Loucy (cell line): Measurements from ENCODE around the gene ZNF195.
"Not testable (repeated sequence)": the region's sequence is repeated elsewhere in the genome, so short reads cannot be mapped to it uniquely, and the experiment has no call there.

Experiments
- CTCF ChIP-seq: fragments of 200-600 bp; sonication (generic); conservative IDR thresholded peaks from 2 replicates; pipeline ENCODE4 v1.5.1; 2014; ENCODE audit warnings: mild to moderate bottlenecking, antibody characterized with exemption, low read length
- EZH2phosphoT487 ChIP-seq: fragments of 200-600 bp; IDR thresholded peaks from 2 replicates; pipeline ENCODE4 v1.6.1; 2018; ENCODE audit warnings: antibody characterized with exemption, mild to moderate bottlenecking, moderate library complexity, borderline replicate concordance

- not testable (repeated sequence) for TF ChIP-seq CTCF, EZH2phosphoT487
Measured at GRCh38 chr11:3426541-3426940, 47.6 kb upstream of the ZNF195 start.
